Peyer's patch (tissue), 4 donors: ENCODE measurements around the gene SEBOX. TPM values are rescaled to one million over a fixed set of nuclear protein-coding genes. Genes with fewer than 3 reads are reported as not detected.
A peak's percentile ranks its signal among the peaks of the same experiment; 100 is the strongest.

ENCODE experiments used
- DNase-seq, 3 donors: peaks; one replicate each; pipeline ENCODE4 v3.0.0-alpha.2; 2017 to 2019
- H3K27ac ChIP-seq, 4 donors: fragments of 200-600 bp; sonication (generic); one replicate each; pipeline ENCODE4 v1.5.1; 2016 to 2019
- H3K27me3 ChIP-seq, 2 donors: fragments of 200-600 bp; sonication (generic); one replicate each; pipeline ENCODE4 v1.5.1; 2019
- H3K36me3 ChIP-seq, 3 donors: fragments of 200-600 bp; sonication (generic); one replicate each; pipeline ENCODE4 v1.5.1; 2016 to 2019
- H3K4me1 ChIP-seq, 4 donors: fragments of 200-600 bp; sonication (generic); one replicate each; pipeline ENCODE4 v1.5.1; 2016 to 2019
- H3K4me3 ChIP-seq, 4 donors: fragments of 200-600 bp; sonication (generic); 1 replicate in 3 of 4; 2 replicates in 1 of 4; pipeline ENCODE4 v1.5.1; 2016 to 2019; ENCODE audit warnings: mild to moderate bottlenecking in 1 of 4
- H3K9me3 ChIP-seq, 4 donors: fragments of 200-600 bp; sonication (generic); one replicate each; pipeline ENCODE4 v1.5.1; 2016 to 2019; ENCODE audit warnings: mild to moderate bottlenecking in 1 of 4
- CTCF ChIP-seq, 6 experiments: fragments of 450-650 bp in 4 of 6; fragments of 200-600 bp in 2 of 6; sonication (generic) in 1 of 6; IDR thresholded peaks; one replicate each; pipeline ENCODE4 v1.5.1; 2017 to 2019; ENCODE audit warnings: antibody characterized with exemption in 6 of 6, mild to moderate bottlenecking in 3 of 6, moderate library complexity in 1 of 6
- POLR2A ChIP-seq, 2 donors: fragments of 450-650 bp; IDR thresholded peaks; one replicate each; pipeline ENCODE4 v1.5.1; 2017; ENCODE audit warnings: antibody characterized with exemption in 2 of 2, mild to moderate bottlenecking in 2 of 2, moderate library complexity in 2 of 2
- total RNA-seq, 4 donors: library from RNA; depleted of rRNA; stranded (reverse); fragments of >200 nt; gene quantifications; one replicate each; pipeline ENCODE4 v1.1.0, GENCODE V29; 2016

The SEBOX gene
- total RNA-seq, 4 donors from 2014 or later: not detected

GRCh38 chr17:28385406-28385805, 20.4 kb upstream of the SEBOX start:
- Histone ChIP-seq H3K4me1 (peaks cover 0 to 28% (median 4%) of the 10 kb centered on the region in 4 donors), H3K36me3 (peaks cover 0 to 26% (median 0%) of the 10 kb centered on the region in 3 donors), H3K27me3 (no peaks in the 10 kb centered on the region), H3K9me3 (no peaks in the 10 kb centered on the region), H3K27ac (peak overlapping the region in 2 of 4 donors; percentile 75 to 85), H3K4me3 (peak overlapping the region; percentile 46 to 65 (median 58))
- TF ChIP-seq POLR2A (IDR thresholded peaks at IDR 0.05) (no peak), CTCF (IDR thresholded peaks at IDR 0.05) (no peak)
- DNase-seq: peak in 1 of 3 donors; percentile 24

GRCh38 chr17:28385037-28385400, 20.0 kb upstream of the SEBOX start:
- H3K36me3 ChIP-seq: peaks cover 0 to 22% (median 0%) of the 10 kb centered on the region in 3 donors
- peaks cover 0 to 28% (median 4%) of the 10 kb centered on the region in 4 donors for H3K4me1 ChIP-seq
- H3K27ac ChIP-seq: peak overlapping the region; percentile 39 to 85 (median 66)
- peak in 2 of 3 donors; percentile 60 to 70 for DNase-seq
- TF ChIP-seq CTCF (IDR thresholded peaks at IDR 0.05): no peak
- TF ChIP-seq POLR2A (IDR thresholded peaks at IDR 0.05): no peak
- H3K9me3 ChIP-seq: no peaks in the 10 kb centered on the region
- peak overlapping the region; percentile 46 to 65 (median 58) for H3K4me3 ChIP-seq
- H3K27me3 ChIP-seq: no peaks in the 10 kb centered on the region

GRCh38 chr17:28384281-28385036, 19.5 kb upstream of the SEBOX start:
- DNase-seq: peak; percentile 55 to 90 (median 88)
- no peaks in the 10 kb centered on the region for H3K27me3 ChIP-seq
- peaks cover 0 to 17% (median 0%) of the 10 kb centered on the region in 3 donors for H3K36me3 ChIP-seq
- H3K9me3 ChIP-seq: no peaks in the 10 kb centered on the region
- TF ChIP-seq POLR2A (IDR thresholded peaks at IDR 0.05) (peak; percentile 66 to 72), CTCF (IDR thresholded peaks at IDR 0.05) (peak in 1 of 6 experiments; percentile 11)
- peak overlapping the region; percentile 46 to 65 (median 58) for H3K4me3 ChIP-seq
- H3K27ac ChIP-seq: peak overlapping the region; percentile 39 to 85 (median 66)
- peaks cover 0 to 28% (median 4%) of the 10 kb centered on the region in 4 donors for H3K4me1 ChIP-seq

GRCh38 chr17:28381141-28381825, 16.3 kb upstream of the SEBOX start:
- peak in 2 of 3 donors; percentile 57 to 70 for DNase-seq
- TF ChIP-seq POLR2A (IDR thresholded peaks at IDR 0.05): no peak
- peak in 4 of 6 experiments; percentile 15 to 55 (median 48) for TF ChIP-seq CTCF (IDR thresholded peaks at IDR 0.05)

GRCh38 chr17:28379814-28380801, 15.1 kb upstream of the SEBOX start:
- no peak for TF ChIP-seq POLR2A (IDR thresholded peaks at IDR 0.05)
- no peak overlapping the region for H3K27ac ChIP-seq
- peak in 1 of 3 donors; percentile 2 for DNase-seq
- H3K9me3 ChIP-seq: no peaks in the 10 kb centered on the region
- no peak overlapping the region for H3K4me3 ChIP-seq
- H3K36me3 ChIP-seq: no peaks in the 10 kb centered on the region
- H3K4me1 ChIP-seq: peaks cover 0 to 21% (median 4%) of the 10 kb centered on the region in 4 donors
- no peaks in the 10 kb centered on the region for H3K27me3 ChIP-seq

More at GRCh38 chr17:28381141-28381825, 16.3 kb upstream of the SEBOX start:
- Histone ChIP-seq H3K9me3 (no peaks in the 10 kb centered on the region), H3K4me1 (peaks cover 0 to 28% (median 4%) of the 10 kb centered on the region in 4 donors), H3K27me3 (no peaks in the 10 kb centered on the region), H3K4me3 (peak overlapping the region in 2 of 4 donors; percentile 30 to 34), H3K36me3 (no peaks in the 10 kb centered on the region), H3K27ac (no peak overlapping the region)
